K562 (cell line): Measurements from ENCODE around the gene ENO3. TPM values are rescaled to one million over a fixed set of nuclear protein-coding genes. Genes with fewer than 3 reads are reported as not detected.
A peak's percentile ranks its signal among the peaks of the same experiment; 100 is the strongest.

Experiments used
- ARID1B ChIP-seq: fragments of 450-650 bp; IDR thresholded peaks from 2 replicates; pipeline ENCODE4 v1.6.1; 2016; ENCODE audit warnings: antibody characterized with exemption, mild to moderate bottlenecking, inconsistent platforms
- BCOR ChIP-seq: fragments of 450-650 bp; IDR thresholded peaks from 2 replicates; pipeline ENCODE4 v1.6.1; 2016
- KLF1 ChIP-seq: fragments of 450-650 bp; IDR thresholded peaks from 2 replicates; pipeline ENCODE4 v1.6.1; 2016; ENCODE audit warnings: missing genetic modification characterization, missing compliant biosample characterization
- MAFF ChIP-seq: IDR thresholded peaks from 2 replicates; pipeline ENCODE4 v1.6.1; 2012; ENCODE audit warnings: low read length, improper control_type of control experiment
- MIER1 ChIP-seq: fragments of 450-650 bp; IDR thresholded peaks from 2 replicates; pipeline ENCODE4 v1.6.1; 2016; ENCODE audit warnings: antibody characterized with exemption, mild to moderate bottlenecking, low read depth
- MYNN ChIP-seq, 2 experiments: sonication (generic); formaldehyde crosslinking in 1 of 2; IDR thresholded peaks; 2 replicates each; pipeline versions ENCODE4 v1.5.0 to v1.6.1; 2016 to 2020; ENCODE audit warnings: antibody characterized with exemption in 1 of 2, missing genetic modification reagents in 1 of 2
- NUFIP1 ChIP-seq: fragments of 450-650 bp; IDR thresholded peaks from 2 replicates; pipeline ENCODE4 v1.6.1; 2018; ENCODE audit not compliant: partially characterized antibody
- OTX1 ChIP-seq: fragments of 450-650 bp; formaldehyde crosslinking; IDR thresholded peaks from 2 replicates; pipeline ENCODE4 v1.4.0; 2022; ENCODE audit warnings: mild to moderate bottlenecking
- RAD21 ChIP-seq, 2 experiments: fragments of 250-450 bp in 1 of 2; fragments of 450-650 bp in 1 of 2; sonication (Bioruptor Pico) in 1 of 2; formaldehyde crosslinking in 1 of 2; IDR thresholded peaks in 1 of 2; conservative IDR thresholded peaks in 1 of 2; 2 replicates each; pipeline versions ENCODE4 v1.4.0 to v1.8.0; 2020 to 2022; ENCODE audit warnings: mild to moderate bottlenecking in 2 of 2, moderate library complexity in 1 of 2
- RBM17 ChIP-seq: fragments of 200-400 bp; formaldehyde crosslinking; IDR thresholded peaks from 2 replicates; pipeline ENCODE4 v1.6.1; 2017; ENCODE audit warnings: low read depth, mild to moderate bottlenecking, low read length, borderline replicate concordance
- RBM25 ChIP-seq: fragments of 200-400 bp; formaldehyde crosslinking; IDR thresholded peaks from 2 replicates; pipeline ENCODE4 v1.6.1; 2018; ENCODE audit warnings: low read length, low read depth, moderate library complexity; ENCODE audit not compliant: severe bottlenecking
- SAP30 ChIP-seq: fragments of 200-600 bp; sonication (generic); IDR thresholded peaks from 2 replicates; pipeline ENCODE4 v1.6.1; 2012; ENCODE audit warnings: borderline replicate concordance, low read depth, mild to moderate bottlenecking, moderate library complexity, low read length, control low read depth, inconsistent platforms; ENCODE audit not compliant: insufficient read depth, poor library complexity, severe bottlenecking
- TRIM24 ChIP-seq, 2 experiments: fragments of 450-650 bp; IDR thresholded peaks; 2 replicates each; pipeline ENCODE4 v1.6.1; 2016
- ZBTB7A ChIP-seq: IDR thresholded peaks from 2 replicates; pipeline ENCODE4 v1.6.1; 2011; ENCODE audit warnings: low read depth, mild to moderate bottlenecking, low read length, moderate library complexity, borderline replicate concordance; ENCODE audit not compliant: control insufficient read depth
- polyA plus RNA-seq, 8 experiments: library from polyadenylated mRNA; depleted of rRNA in 4 of 8; stranded (reverse) in 5 of 8; unstranded in 3 of 8; fragments of >200 nt; fragmentation: Nextera tagmentation in 2 of 8; fragmentation: Illumina TruSeq in 1 of 8; extraction: Ambion mirVana in 2 of 8; extraction: Trizol in 1 of 8; gene quantifications; 2 replicates each; pipeline versions ENCODE4 v1.2.1 to v1.2.3, GENCODE V29; 2011 to 2014; ENCODE audit warnings: inconsistent platforms in 1 of 8, missing spikeins in 1 of 8
- total RNA-seq, 7 experiments: library from RNA; depleted of rRNA in 6 of 7; stranded (reverse); fragments of >200 nt in 6 of 7; fragmentation: Illumina TruSeq in 2 of 7; extraction: Trizol in 2 of 7; gene quantifications; 2 replicates each; pipeline versions ENCODE4 v1.2.1 to v1.2.3, GENCODE V29; 2011 to 2021; ENCODE audit warnings: low replicate concordance in 1 of 7
- TF ChIP-seq, protein P1 (sequence below), 2 experiments: fragments of 450-650 bp; IDR thresholded peaks; 2 replicates each; pipeline ENCODE4 v1.6.1; 2016
- TF ChIP-seq, protein P2 (sequence below), 2 experiments: fragments of 450-650 bp in 1 of 2; IDR thresholded peaks; 2 replicates each; pipeline ENCODE4 v1.6.1; 2011 to 2017; ENCODE audit warnings: low read depth in 2 of 2, antibody characterized with exemption in 1 of 2, borderline replicate concordance in 1 of 2, low read length in 1 of 2, mild to moderate bottlenecking in 1 of 2, mixed read lengths in 1 of 2; ENCODE audit not compliant: control insufficient read depth in 1 of 2
- TF ChIP-seq, protein P3 (sequence below): fragments of 450-650 bp; IDR thresholded peaks from 2 replicates; pipeline ENCODE4 v1.6.1; 2018; ENCODE audit warnings: mild to moderate bottlenecking, low read depth; ENCODE audit not compliant: partially characterized antibody
- TF ChIP-seq, protein P4 (sequence below): fragments of 450-650 bp; IDR thresholded peaks from 2 replicates; pipeline ENCODE4 v1.6.1; 2016; ENCODE audit warnings: borderline replicate concordance

ENO3 gene
- total and polyA plus RNA-seq, 9 of the 15 experiments (the other 6 are each of a cell fraction or from before 2014, with no cell fraction given) = 5.7 to 17.2 (median 9.9) TPM

DNA sequence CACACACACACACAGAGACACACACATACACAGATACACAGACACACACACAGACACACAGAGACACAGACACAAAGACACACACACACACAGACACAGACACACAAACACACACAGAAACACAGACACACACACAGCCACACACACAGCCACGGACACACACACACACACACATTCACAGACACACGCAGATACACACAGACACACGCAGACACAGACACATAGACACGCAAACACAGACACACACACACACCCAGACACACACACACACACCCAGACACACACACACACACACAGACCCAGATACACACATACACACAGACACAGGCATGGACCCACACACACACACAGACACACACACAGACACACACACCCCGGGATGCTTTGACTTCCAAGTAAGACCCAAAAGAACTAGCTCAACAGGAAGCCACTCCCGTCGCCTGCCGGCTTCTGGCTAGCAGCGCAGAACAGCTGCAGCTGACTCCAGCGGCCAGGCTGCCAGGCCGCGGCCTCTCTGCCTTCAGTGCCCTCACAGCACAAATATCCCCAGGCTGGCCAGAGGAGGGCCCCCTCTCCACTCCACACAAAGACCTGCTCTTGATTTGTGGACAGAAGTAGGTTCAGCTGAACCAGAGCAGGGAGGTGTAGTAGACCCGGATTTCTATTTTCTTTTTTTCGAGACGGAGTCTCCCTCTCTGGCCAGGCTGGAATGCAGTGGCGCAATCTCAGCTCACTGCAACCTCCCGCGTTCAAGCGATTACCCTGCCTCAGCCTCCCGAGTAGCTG is 42.0 kb upstream of the ENO3 start (continued):
- TF ChIP-seq, protein P1, sequence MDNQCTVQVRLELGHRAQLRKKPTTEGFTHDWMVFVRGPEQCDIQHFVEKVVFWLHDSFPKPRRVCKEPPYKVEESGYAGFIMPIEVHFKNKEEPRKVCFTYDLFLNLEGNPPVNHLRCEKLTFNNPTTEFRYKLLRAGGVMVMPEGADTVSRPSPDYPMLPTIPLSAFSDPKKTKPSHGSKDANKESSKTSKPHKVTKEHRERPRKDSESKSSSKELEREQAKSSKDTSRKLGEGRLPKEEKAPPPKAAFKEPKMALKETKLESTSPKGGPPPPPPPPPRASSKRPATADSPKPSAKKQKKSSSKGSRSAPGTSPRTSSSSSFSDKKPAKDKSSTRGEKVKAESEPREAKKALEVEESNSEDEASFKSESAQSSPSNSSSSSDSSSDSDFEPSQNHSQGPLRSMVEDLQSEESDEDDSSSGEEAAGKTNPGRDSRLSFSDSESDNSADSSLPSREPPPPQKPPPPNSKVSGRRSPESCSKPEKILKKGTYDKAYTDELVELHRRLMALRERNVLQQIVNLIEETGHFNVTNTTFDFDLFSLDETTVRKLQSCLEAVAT (IDR thresholded peaks at IDR 0.05) = peak; percentile 37 to 63; a peak in 1 of 4 replicates
- TF ChIP-seq BCOR (peak; percentile 67), TRIM24 (IDR thresholded peaks at IDR 0.05) (no peak), MAFF (no peak), OTX1 (CRISPR knock-in tag) (0 out of 2 replicates have a peak, but pooled peaks have one; percentile 62), NUFIP1 (no peak), KLF1 (no peak), ARID1B (peak; percentile 55), SAP30 (no peak), RAD21 (CRISPR knock-in tag; conservative IDR thresholded peaks at IDR 0.05 in 1 of 2, IDR thresholded peaks at IDR 0.05 in 1 of 2) (peak; percentile 70 to 84), RBM25 (no peak), MYNN (IDR thresholded peaks at IDR 0.05) (no peak), MYNN (CRISPR knock-in tag; IDR thresholded peaks at IDR 0.05) (no peak), RBM17 (no peak), ZBTB7A (no peak), MIER1 (0 out of 2 replicates have a peak, but pooled peaks have one; percentile 33)
- TF ChIP-seq, protein P2, sequence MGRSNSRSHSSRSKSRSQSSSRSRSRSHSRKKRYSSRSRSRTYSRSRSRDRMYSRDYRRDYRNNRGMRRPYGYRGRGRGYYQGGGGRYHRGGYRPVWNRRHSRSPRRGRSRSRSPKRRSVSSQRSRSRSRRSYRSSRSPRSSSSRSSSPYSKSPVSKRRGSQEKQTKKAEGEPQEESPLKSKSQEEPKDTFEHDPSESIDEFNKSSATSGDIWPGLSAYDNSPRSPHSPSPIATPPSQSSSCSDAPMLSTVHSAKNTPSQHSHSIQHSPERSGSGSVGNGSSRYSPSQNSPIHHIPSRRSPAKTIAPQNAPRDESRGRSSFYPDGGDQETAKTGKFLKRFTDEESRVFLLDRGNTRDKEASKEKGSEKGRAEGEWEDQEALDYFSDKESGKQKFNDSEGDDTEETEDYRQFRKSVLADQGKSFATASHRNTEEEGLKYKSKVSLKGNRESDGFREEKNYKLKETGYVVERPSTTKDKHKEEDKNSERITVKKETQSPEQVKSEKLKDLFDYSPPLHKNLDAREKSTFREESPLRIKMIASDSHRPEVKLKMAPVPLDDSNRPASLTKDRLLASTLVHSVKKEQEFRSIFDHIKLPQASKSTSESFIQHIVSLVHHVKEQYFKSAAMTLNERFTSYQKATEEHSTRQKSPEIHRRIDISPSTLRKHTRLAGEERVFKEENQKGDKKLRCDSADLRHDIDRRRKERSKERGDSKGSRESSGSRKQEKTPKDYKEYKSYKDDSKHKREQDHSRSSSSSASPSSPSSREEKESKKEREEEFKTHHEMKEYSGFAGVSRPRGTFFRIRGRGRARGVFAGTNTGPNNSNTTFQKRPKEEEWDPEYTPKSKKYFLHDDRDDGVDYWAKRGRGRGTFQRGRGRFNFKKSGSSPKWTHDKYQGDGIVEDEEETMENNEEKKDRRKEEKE (IDR thresholded peaks at IDR 0.05; ENCODE audit: borderline replicate concordance in 1 of 2, control insufficient read depth in 1 of 2, low read depth in 2 of 2, low read length in 1 of 2) = 0 out of 4 replicates have a peak, but pooled peaks of 1 of the 2 experiments have one; percentile 17
- TF ChIP-seq, protein P3, sequence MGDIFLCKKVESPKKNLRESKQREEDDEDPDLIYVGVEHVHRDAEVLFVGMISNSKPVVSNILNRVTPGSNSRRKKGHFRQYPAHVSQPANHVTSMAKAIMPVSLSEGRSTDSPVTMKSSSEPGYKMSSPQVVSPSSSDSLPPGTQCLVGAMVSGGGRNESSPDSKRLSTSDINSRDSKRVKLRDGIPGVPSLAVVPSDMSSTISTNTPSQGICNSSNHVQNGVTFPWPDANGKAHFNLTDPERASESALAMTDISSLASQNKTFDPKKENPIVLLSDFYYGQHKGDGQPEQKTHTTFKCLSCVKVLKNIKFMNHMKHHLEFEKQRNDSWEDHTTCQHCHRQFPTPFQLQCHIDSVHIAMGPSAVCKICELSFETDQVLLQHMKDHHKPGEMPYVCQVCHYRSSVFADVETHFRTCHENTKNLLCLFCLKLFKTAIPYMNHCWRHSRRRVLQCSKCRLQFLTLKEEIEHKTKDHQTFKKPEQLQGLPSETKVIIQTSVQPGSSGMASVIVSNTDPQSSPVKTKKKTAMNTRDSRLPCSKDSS = peak; percentile 53
- TF ChIP-seq, protein P4, sequence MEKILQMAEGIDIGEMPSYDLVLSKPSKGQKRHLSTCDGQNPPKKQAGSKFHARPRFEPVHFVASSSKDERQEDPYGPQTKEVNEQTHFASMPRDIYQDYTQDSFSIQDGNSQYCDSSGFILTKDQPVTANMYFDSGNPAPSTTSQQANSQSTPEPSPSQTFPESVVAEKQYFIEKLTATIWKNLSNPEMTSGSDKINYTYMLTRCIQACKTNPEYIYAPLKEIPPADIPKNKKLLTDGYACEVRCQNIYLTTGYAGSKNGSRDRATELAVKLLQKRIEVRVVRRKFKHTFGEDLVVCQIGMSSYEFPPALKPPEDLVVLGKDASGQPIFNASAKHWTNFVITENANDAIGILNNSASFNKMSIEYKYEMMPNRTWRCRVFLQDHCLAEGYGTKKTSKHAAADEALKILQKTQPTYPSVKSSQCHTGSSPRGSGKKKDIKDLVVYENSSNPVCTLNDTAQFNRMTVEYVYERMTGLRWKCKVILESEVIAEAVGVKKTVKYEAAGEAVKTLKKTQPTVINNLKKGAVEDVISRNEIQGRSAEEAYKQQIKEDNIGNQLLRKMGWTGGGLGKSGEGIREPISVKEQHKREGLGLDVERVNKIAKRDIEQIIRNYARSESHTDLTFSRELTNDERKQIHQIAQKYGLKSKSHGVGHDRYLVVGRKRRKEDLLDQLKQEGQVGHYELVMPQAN = peak; percentile 48; the same call in 1 of the 2 replicates
